HK-2 (cell line): Measurements from ENCODE around the gene MAP4K5.
A peak's percentile ranks its signal among the peaks of the same experiment; 100 is the strongest.

ENCODE experiments used
- DNase-seq: peaks from one replicate; pipeline ENCODE4 v3.0.0-alpha.2; 2018; ENCODE audit not compliant: unreplicated experiment

MAP4K5 gene

GRCh38 chr14:50399251-50400032 is 132.9 kb downstream of the MAP4K5 start:
- peak; percentile 24 for DNase-seq

GRCh38 chr14:50398189-50398580 is 134.2 kb downstream of the MAP4K5 start:
- DNase-seq = no peak

- DNase-seq = peak; percentile 35
These were observed 134.8 kb downstream of the MAP4K5 start for GRCh38 chr14:50397390-50398188.

GRCh38 chr14:50396631-50397389 is 135.6 kb downstream of the MAP4K5 start, which contains the start of gene CDKL1:
Gene CDKL1, minus strand, starts transcription at chr14:50396881. Its CDS starts 1,013 bp downstream, at chr14:50395868.
- peak; percentile 80 for DNase-seq

- DNase-seq = no peak
These were observed 136.9 kb downstream of the MAP4K5 start for GRCh38 chr14:50395448-50395847.

- DNase-seq = no peak
These were observed 137.7 kb downstream of the MAP4K5 start for GRCh38 chr14:50394713-50395112.

- peak; percentile 25 for DNase-seq
These were observed 142.5 kb downstream of the MAP4K5 start for GRCh38 chr14:50389668-50390441.

GRCh38 chr14:50388256-50388931 is 144.0 kb downstream of the MAP4K5 start:
- no peak for DNase-seq

- no peak for DNase-seq
These were observed 144.8 kb downstream of the MAP4K5 start for GRCh38 chr14:50387548-50387947.

GRCh38 chr14:50383618-50384225 is 148.6 kb downstream of the MAP4K5 start:
- no peak for DNase-seq

- DNase-seq = no peak
These were observed 150.5 kb downstream of the MAP4K5 start for GRCh38 chr14:50381823-50382287.

- no peak for DNase-seq
These were observed 151.4 kb downstream of the MAP4K5 start for GRCh38 chr14:50381008-50381407.

GRCh38 chr14:50380455-50380854 is 151.9 kb downstream of the MAP4K5 start:
- DNase-seq = no peak

- DNase-seq = no peak
These were observed 152.8 kb downstream of the MAP4K5 start for GRCh38 chr14:50379563-50379962.

GRCh38 chr14:50377550-50378085 is 154.8 kb downstream of the MAP4K5 start:
- DNase-seq = no peak

GRCh38 chr14:50375760-50376159 is 156.6 kb downstream of the MAP4K5 start:
- no peak for DNase-seq

- DNase-seq = no peak
These were observed 158.4 kb downstream of the MAP4K5 start for GRCh38 chr14:50373959-50374358.

GRCh38 chr14:50371546-50371945 is 160.8 kb downstream of the MAP4K5 start:
- DNase-seq = no peak
